ENCODE results near the gene MGAT5. TPM values are rescaled to one million over a fixed set of nuclear protein-coding genes. Genes with fewer than 3 reads are reported as not detected.

Gene MGAT5
- total and polyA plus RNA-seq, 5 experiments from 2014 or later: 3.6 to 61.1 (median 5.8) TPM

- no peak for DNase-seq
- Mint-ChIP-seq H3K4me3 (no peak overlapping the region), H3K36me3 (peaks cover 0 to 34% (median 0%) of the 10 kb centered on the region in 3 donors), H3K27ac (peak overlapping the region in 1 of 10 donors; percentile 5), H3K9me3 (no peaks in the 10 kb centered on the region), H3K27me3 (no peaks in the 10 kb centered on the region), H3K4me1 (peaks cover 0 to 4% (median 0%) of the 10 kb centered on the region in 4 donors)
- ATAC-seq: no peak
- POLR2A ChIA-PET: no interaction called here
Observed at GRCh38 chr2:134447669-134448068, 193.8 kb downstream of the MGAT5 start.

GRCh38 chr2:134448650-134449049, 194.8 kb downstream of the MGAT5 start:
- peaks cover 0 to 26% (median 0%) of the 10 kb centered on the region in 3 donors for H3K36me3 Mint-ChIP-seq
- H3K27ac Mint-ChIP-seq: peak overlapping the region in 1 of 10 donors; percentile 66
- ATAC-seq (no peak), DNase-seq (no peak)
- H3K4me3 Mint-ChIP-seq: no peak overlapping the region
- H3K9me3 Mint-ChIP-seq: no peaks in the 10 kb centered on the region
- peaks cover 0 to 4% (median 0%) of the 10 kb centered on the region in 4 donors for H3K4me1 Mint-ChIP-seq
- no peaks in the 10 kb centered on the region for H3K27me3 Mint-ChIP-seq
- POLR2A ChIA-PET: no interaction called here

- H3K36me3 Mint-ChIP-seq: peaks cover 0 to 26% (median 0%) of the 10 kb centered on the region in 3 donors
- no peak for DNase-seq
Observed at GRCh38 chr2:134449157-134449556, 195.3 kb downstream of the MGAT5 start.

GRCh38 chr2:134449751-134450513, 196.1 kb downstream of the MGAT5 start:
- Mint-ChIP-seq H3K4me3 (no peak overlapping the region), H3K36me3 (peaks cover 0 to 23% (median 0%) of the 10 kb centered on the region in 3 donors), H3K27me3 (no peaks in the 10 kb centered on the region), H3K27ac (peak overlapping the region in 2 of 10 donors; percentile 45 to 88), H3K9me3 (no peaks in the 10 kb centered on the region), H3K4me1 (peaks cover 0 to 4% (median 0%) of the 10 kb centered on the region in 4 donors)
- ATAC-seq (no peak), DNase-seq (no peak)
- POLR2A ChIA-PET: no interaction called here

More at GRCh38 chr2:134449157-134449556, 195.3 kb downstream of the MGAT5 start:
- no peaks in the 10 kb centered on the region for H3K27me3 Mint-ChIP-seq
- H3K9me3 Mint-ChIP-seq: no peaks in the 10 kb centered on the region
- H3K27ac Mint-ChIP-seq: no peak overlapping the region
- peaks cover 0 to 4% (median 0%) of the 10 kb centered on the region in 4 donors for H3K4me1 Mint-ChIP-seq
- H3K4me3 Mint-ChIP-seq: no peak overlapping the region
- no peak for ATAC-seq
- POLR2A ChIA-PET: no interaction called here

GRCh38 chr2:134451347-134451630, 197.4 kb downstream of the MGAT5 start:
- no peak for DNase-seq
- H3K4me3 Mint-ChIP-seq: no peak overlapping the region
- H3K36me3 Mint-ChIP-seq: peaks cover 0 to 21% (median 2%) of the 10 kb centered on the region in 3 donors
- H3K27ac Mint-ChIP-seq: peak overlapping the region in 2 of 10 donors; percentile 12 to 25
- POLR2A ChIA-PET: interaction anchor here (0.6 to 1.0 kb wide), 2 partner anchors 72 to 333 kb away, joined by 3 read pairs; no protein-coding TSS in a partner anchor
- ATAC-seq: no peak
- H3K9me3 Mint-ChIP-seq: no peaks in the 10 kb centered on the region
- peaks cover 0 to 4% (median 0%) of the 10 kb centered on the region in 4 donors for H3K4me1 Mint-ChIP-seq
- H3K27me3 Mint-ChIP-seq: no peaks in the 10 kb centered on the region

GRCh38 chr2:134452042-134452733, 198.3 kb downstream of the MGAT5 start:
- no peak for DNase-seq
- H3K36me3 Mint-ChIP-seq: peaks cover 0 to 18% (median 2%) of the 10 kb centered on the region in 3 donors
- no peaks in the 10 kb centered on the region for H3K27me3 Mint-ChIP-seq
- POLR2A ChIA-PET: interaction anchor here (1.0 kb wide), 1 partner anchor 334 kb away, joined by 3 read pairs; no protein-coding TSS in a partner anchor
- peak overlapping the region in 2 of 10 donors; percentile 31 to 44 for H3K27ac Mint-ChIP-seq
- no peak for ATAC-seq
- peaks cover 0 to 4% (median 0%) of the 10 kb centered on the region in 4 donors for H3K4me1 Mint-ChIP-seq
- no peaks in the 10 kb centered on the region for H3K9me3 Mint-ChIP-seq
- H3K4me3 Mint-ChIP-seq: no peak overlapping the region

GRCh38 chr2:134453476-134453875, 199.6 kb downstream of the MGAT5 start:
- Mint-ChIP-seq H3K36me3 (peaks cover 0 to 13% (median 2%) of the 10 kb centered on the region in 3 donors), H3K4me3 (no peak overlapping the region), H3K27me3 (no peaks in the 10 kb centered on the region), H3K9me3 (no peaks in the 10 kb centered on the region), H3K4me1 (no peaks in the 10 kb centered on the region), H3K27ac (no peak overlapping the region)
- DNase-seq (no peak), ATAC-seq (no peak)
- POLR2A ChIA-PET: no interaction called here

- Mint-ChIP-seq H3K27ac (peak overlapping the region in 2 of 10 donors; percentile 7 to 74), H3K27me3 (no peaks in the 10 kb centered on the region), H3K9me3 (no peaks in the 10 kb centered on the region), H3K4me3 (no peak overlapping the region), H3K4me1 (no peaks in the 10 kb centered on the region), H3K36me3 (peaks cover 0 to 8% (median 2%) of the 10 kb centered on the region in 3 donors)
- DNase-seq (no peak), ATAC-seq (no peak)
- POLR2A ChIA-PET: no interaction called here
Observed at GRCh38 chr2:134453973-134454372, 200.1 kb downstream of the MGAT5 start.

GRCh38 chr2:134454426-134454825, 200.6 kb downstream of the MGAT5 start:
- Mint-ChIP-seq H3K36me3 (peaks cover 0 to 8% (median 2%) of the 10 kb centered on the region in 3 donors), H3K4me3 (no peak overlapping the region), H3K27ac (no peak overlapping the region), H3K27me3 (no peaks in the 10 kb centered on the region), H3K9me3 (no peaks in the 10 kb centered on the region), H3K4me1 (no peaks in the 10 kb centered on the region)
- POLR2A ChIA-PET: no interaction called here
- DNase-seq (no peak), ATAC-seq (no peak)

GRCh38 chr2:134454931-134455330, 201.1 kb downstream of the MGAT5 start:
- Mint-ChIP-seq H3K4me1 (peaks cover 0 to 2% (median 0%) of the 10 kb centered on the region in 4 donors), H3K27me3 (no peaks in the 10 kb centered on the region), H3K36me3 (peaks cover 0 to 6% (median 2%) of the 10 kb centered on the region in 3 donors), H3K4me3 (no peak overlapping the region), H3K27ac (no peak overlapping the region), H3K9me3 (no peaks in the 10 kb centered on the region)
- no peak for ATAC-seq
- no peak for DNase-seq
- POLR2A ChIA-PET: no interaction called here

GRCh38 chr2:134455426-134455825, 201.6 kb downstream of the MGAT5 start:
- POLR2A ChIA-PET: no interaction called here
- Mint-ChIP-seq H3K9me3 (no peaks in the 10 kb centered on the region), H3K4me1 (peaks cover 0 to 2% (median 0%) of the 10 kb centered on the region in 4 donors)

GRCh38 chr2:134457353-134457752, 203.5 kb downstream of the MGAT5 start:
- Mint-ChIP-seq H3K36me3 (peaks cover 0 to 2% (median 0%) of the 10 kb centered on the region in 3 donors), H3K4me3 (no peak overlapping the region), H3K4me1 (peaks cover 0 to 2% (median under 1%) of the 10 kb centered on the region in 4 donors), H3K27me3 (no peaks in the 10 kb centered on the region), H3K27ac (no peak overlapping the region), H3K9me3 (no peaks in the 10 kb centered on the region)
- POLR2A ChIA-PET: no interaction called here
- DNase-seq (no peak), ATAC-seq (no peak)

More at GRCh38 chr2:134455426-134455825, 201.6 kb downstream of the MGAT5 start:
- Mint-ChIP-seq H3K27ac (no peak overlapping the region), H3K4me3 (no peak overlapping the region), H3K27me3 (no peaks in the 10 kb centered on the region), H3K36me3 (peaks cover 0 to 3% (median 2%) of the 10 kb centered on the region in 3 donors)
- ATAC-seq: no peak
- DNase-seq: no peak

Measured in naive thymus-derived CD8-positive, alpha-beta T cell (primary cell).